K562 (cell line): Measurements from ENCODE around the gene DDRGK1.

Experiments
- ARID1B ChIP-seq: fragments of 450-650 bp; IDR thresholded peaks from 2 replicates; pipeline ENCODE4 v1.6.1; 2016; ENCODE audit warnings: antibody characterized with exemption, mild to moderate bottlenecking, inconsistent platforms
- HNRNPK ChIP-seq: fragments of 200-400 bp; formaldehyde crosslinking; IDR thresholded peaks from one replicate; pipeline ENCODE4 v1.6.1; 2018; ENCODE audit warnings: mild to moderate bottlenecking, low read depth, low read length; ENCODE audit not compliant: poor library complexity, severe bottlenecking
- MAFG ChIP-seq: fragments of 450-650 bp; conservative IDR thresholded peaks from 2 replicates; pipeline ENCODE4 v1.6.1; 2016; ENCODE audit warnings: missing genetic modification characterization, missing compliant biosample characterization
- MYBL2 ChIP-seq, 2 experiments: fragments of 450-650 bp in 1 of 2; sonication (generic) in 1 of 2; formaldehyde crosslinking in 1 of 2; IDR thresholded peaks; 2 replicates each; pipeline versions ENCODE4 v1.6.1 to v1.8.1; 2017 to 2022; ENCODE audit warnings: borderline replicate concordance in 1 of 2, inconsistent platforms in 1 of 2, low read depth in 1 of 2, mild to moderate bottlenecking in 1 of 2, missing genetic modification reagents in 1 of 2, moderate library complexity in 1 of 2
- ZNF408 ChIP-seq: fragments of 250-450 bp; sonication (Bioruptor Pico); IDR thresholded peaks from 2 replicates; pipeline ENCODE4 v1.4.0; 2020; ENCODE audit warnings: low read depth, mild to moderate bottlenecking, moderate library complexity
- TF ChIP-seq, protein P1 (sequence below), 3 experiments: IDR thresholded peaks in 2 of 3; conservative IDR thresholded peaks in 1 of 3; 2 replicates each; pipeline ENCODE4 v1.5.1; 2011 to 2012; ENCODE audit warnings: low read length in 3 of 3, mild to moderate bottlenecking in 3 of 3, control low read depth in 2 of 3, improper control_type of control experiment in 1 of 3, inconsistent platforms in 1 of 3, low read depth in 1 of 3, mixed read lengths in 1 of 3, moderate library complexity in 1 of 3; ENCODE audit not compliant: insufficient read depth in 2 of 3
- TF ChIP-seq, protein P2 (sequence below): sonication (generic); formaldehyde crosslinking; IDR thresholded peaks from 2 replicates; pipeline ENCODE4 v1.8.1; 2023; ENCODE audit warnings: mild to moderate bottlenecking, missing genetic modification reagents
- TF ChIP-seq, protein P3 (sequence below): fragments of 150-350 bp; conservative IDR thresholded peaks from 2 replicates; pipeline ENCODE4 v1.6.1; 2014; ENCODE audit warnings: low read length
- TF ChIP-seq, protein P4 (sequence below): fragments of 450-650 bp; IDR thresholded peaks from 2 replicates; pipeline ENCODE4 v1.6.1; 2018; ENCODE audit not compliant: partially characterized antibody

DNA sequence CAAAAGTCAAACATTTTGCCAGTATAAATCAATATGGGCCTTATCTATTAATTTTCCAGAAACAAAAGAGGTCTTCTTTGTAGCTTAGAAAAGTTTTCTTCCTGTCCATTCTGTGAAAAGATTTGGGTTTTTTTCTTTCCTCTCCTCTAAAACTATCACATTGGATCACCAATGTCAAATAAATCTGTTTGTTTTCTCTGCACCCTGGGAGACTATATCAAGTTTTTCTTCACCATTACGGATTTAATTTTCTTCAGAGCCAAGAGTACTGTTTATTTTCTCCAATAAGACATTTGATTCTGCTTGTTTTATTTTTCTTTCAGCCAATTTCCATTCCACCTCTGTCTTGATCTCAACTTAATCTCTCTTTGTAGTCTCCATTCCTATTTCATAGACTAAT, 29.2 kb downstream of the DDRGK1 start:
- TF ChIP-seq, protein P1, sequence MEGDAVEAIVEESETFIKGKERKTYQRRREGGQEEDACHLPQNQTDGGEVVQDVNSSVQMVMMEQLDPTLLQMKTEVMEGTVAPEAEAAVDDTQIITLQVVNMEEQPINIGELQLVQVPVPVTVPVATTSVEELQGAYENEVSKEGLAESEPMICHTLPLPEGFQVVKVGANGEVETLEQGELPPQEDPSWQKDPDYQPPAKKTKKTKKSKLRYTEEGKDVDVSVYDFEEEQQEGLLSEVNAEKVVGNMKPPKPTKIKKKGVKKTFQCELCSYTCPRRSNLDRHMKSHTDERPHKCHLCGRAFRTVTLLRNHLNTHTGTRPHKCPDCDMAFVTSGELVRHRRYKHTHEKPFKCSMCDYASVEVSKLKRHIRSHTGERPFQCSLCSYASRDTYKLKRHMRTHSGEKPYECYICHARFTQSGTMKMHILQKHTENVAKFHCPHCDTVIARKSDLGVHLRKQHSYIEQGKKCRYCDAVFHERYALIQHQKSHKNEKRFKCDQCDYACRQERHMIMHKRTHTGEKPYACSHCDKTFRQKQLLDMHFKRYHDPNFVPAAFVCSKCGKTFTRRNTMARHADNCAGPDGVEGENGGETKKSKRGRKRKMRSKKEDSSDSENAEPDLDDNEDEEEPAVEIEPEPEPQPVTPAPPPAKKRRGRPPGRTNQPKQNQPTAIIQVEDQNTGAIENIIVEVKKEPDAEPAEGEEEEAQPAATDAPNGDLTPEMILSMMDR (IDR thresholded peaks at IDR 0.05 in 2 of 3, conservative IDR thresholded peaks at IDR 0.05 in 1 of 3; ENCODE audit: insufficient read depth in 2 of 3, low read depth in 1 of 3, low read length in 3 of 3) = no peak
- TF ChIP-seq, protein P2, sequence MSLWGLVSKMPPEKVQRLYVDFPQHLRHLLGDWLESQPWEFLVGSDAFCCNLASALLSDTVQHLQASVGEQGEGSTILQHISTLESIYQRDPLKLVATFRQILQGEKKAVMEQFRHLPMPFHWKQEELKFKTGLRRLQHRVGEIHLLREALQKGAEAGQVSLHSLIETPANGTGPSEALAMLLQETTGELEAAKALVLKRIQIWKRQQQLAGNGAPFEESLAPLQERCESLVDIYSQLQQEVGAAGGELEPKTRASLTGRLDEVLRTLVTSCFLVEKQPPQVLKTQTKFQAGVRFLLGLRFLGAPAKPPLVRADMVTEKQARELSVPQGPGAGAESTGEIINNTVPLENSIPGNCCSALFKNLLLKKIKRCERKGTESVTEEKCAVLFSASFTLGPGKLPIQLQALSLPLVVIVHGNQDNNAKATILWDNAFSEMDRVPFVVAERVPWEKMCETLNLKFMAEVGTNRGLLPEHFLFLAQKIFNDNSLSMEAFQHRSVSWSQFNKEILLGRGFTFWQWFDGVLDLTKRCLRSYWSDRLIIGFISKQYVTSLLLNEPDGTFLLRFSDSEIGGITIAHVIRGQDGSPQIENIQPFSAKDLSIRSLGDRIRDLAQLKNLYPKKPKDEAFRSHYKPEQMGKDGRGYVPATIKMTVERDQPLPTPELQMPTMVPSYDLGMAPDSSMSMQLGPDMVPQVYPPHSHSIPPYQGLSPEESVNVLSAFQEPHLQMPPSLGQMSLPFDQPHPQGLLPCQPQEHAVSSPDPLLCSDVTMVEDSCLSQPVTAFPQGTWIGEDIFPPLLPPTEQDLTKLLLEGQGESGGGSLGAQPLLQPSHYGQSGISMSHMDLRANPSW (CRISPR knock-in tag) = no peak
- no peak for TF ChIP-seq ARID1B
- no peak for TF ChIP-seq ZNF408
- TF ChIP-seq, protein P3, sequence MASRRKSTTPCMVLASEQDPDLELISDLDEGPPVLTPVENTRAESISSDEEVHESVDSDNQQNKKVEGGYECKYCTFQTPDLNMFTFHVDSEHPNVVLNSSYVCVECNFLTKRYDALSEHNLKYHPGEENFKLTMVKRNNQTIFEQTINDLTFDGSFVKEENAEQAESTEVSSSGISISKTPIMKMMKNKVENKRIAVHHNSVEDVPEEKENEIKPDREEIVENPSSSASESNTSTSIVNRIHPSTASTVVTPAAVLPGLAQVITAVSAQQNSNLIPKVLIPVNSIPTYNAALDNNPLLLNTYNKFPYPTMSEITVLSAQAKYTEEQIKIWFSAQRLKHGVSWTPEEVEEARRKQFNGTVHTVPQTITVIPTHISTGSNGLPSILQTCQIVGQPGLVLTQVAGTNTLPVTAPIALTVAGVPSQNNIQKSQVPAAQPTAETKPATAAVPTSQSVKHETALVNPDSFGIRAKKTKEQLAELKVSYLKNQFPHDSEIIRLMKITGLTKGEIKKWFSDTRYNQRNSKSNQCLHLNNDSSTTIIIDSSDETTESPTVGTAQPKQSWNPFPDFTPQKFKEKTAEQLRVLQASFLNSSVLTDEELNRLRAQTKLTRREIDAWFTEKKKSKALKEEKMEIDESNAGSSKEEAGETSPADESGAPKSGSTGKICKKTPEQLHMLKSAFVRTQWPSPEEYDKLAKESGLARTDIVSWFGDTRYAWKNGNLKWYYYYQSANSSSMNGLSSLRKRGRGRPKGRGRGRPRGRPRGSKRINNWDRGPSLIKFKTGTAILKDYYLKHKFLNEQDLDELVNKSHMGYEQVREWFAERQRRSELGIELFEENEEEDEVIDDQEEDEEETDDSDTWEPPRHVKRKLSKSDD = no peak
- TF ChIP-seq HNRNPK = no peak
- TF ChIP-seq MAFG = no peak
- no peak for TF ChIP-seq MYBL2 (IDR thresholded peaks at IDR 0.05; ENCODE audit: low read depth)
- no peak for TF ChIP-seq MYBL2 (CRISPR knock-in tag; IDR thresholded peaks at IDR 0.05; ENCODE audit: borderline replicate concordance)
- TF ChIP-seq, protein P4, sequence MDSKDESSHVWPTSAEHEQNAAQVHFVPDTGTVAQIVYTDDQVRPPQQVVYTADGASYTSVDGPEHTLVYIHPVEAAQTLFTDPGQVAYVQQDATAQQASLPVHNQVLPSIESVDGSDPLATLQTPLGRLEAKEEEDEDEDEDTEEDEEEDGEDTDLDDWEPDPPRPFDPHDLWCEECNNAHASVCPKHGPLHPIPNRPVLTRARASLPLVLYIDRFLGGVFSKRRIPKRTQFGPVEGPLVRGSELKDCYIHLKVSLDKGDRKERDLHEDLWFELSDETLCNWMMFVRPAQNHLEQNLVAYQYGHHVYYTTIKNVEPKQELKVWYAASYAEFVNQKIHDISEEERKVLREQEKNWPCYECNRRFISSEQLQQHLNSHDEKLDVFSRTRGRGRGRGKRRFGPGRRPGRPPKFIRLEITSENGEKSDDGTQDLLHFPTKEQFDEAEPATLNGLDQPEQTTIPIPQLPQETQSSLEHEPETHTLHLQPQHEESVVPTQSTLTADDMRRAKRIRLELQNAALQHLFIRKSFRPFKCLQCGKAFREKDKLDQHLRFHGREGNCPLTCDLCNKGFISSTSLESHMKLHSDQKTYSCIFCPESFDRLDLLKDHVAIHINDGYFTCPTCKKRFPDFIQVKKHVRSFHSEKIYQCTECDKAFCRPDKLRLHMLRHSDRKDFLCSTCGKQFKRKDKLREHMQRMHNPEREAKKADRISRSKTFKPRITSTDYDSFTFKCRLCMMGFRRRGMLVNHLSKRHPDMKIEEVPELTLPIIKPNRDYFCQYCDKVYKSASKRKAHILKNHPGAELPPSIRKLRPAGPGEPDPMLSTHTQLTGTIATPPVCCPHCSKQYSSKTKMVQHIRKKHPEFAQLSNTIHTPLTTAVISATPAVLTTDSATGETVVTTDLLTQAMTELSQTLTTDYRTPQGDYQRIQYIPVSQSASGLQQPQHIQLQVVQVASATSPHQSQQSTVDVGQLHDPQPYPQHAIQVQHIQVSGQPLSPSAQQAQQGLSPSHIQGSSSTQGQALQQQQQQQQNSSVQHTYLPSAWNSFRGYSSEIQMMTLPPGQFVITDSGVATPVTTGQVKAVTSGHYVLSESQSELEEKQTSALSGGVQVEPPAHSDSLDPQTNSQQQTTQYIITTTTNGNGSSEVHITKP = no peak
